Frontal cortex (tissue), 4 donors: ENCODE measurements around the gene UPF3B. TPM values are rescaled to one million over a fixed set of nuclear protein-coding genes. Genes with fewer than 3 reads are reported as not detected.
"Not testable (repeated sequence)": the region's sequence is repeated elsewhere in the genome, so short reads cannot be mapped to it uniquely, and the experiment has no call there.

Source experiments
- DNase-seq, 2 donors: peaks; one replicate each; pipeline ENCODE4 v3.0.0; 2012; ENCODE audit warnings: low spot score in 2 of 2
- FAIRE-seq: peaks from 2 replicates; lab custom pipeline; 2012; peaks lifted over from hg19 to GRCh38; lab: Jason Lieb, UNC
- total RNA-seq: library from RNA; depleted of rRNA; stranded (reverse); fragments of >200 nt; gene quantifications from one replicate; pipeline ENCODE4 v1.2.3, GENCODE V29; 2014
- donor health status: control.
- donor health status: control.
- donor health status: control.

Gene UPF3B, protein sequence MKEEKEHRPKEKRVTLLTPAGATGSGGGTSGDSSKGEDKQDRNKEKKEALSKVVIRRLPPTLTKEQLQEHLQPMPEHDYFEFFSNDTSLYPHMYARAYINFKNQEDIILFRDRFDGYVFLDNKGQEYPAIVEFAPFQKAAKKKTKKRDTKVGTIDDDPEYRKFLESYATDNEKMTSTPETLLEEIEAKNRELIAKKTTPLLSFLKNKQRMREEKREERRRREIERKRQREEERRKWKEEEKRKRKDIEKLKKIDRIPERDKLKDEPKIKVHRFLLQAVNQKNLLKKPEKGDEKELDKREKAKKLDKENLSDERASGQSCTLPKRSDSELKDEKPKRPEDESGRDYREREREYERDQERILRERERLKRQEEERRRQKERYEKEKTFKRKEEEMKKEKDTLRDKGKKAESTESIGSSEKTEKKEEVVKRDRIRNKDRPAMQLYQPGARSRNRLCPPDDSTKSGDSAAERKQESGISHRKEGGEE
- total RNA-seq: 3.7 TPM

DNA sequence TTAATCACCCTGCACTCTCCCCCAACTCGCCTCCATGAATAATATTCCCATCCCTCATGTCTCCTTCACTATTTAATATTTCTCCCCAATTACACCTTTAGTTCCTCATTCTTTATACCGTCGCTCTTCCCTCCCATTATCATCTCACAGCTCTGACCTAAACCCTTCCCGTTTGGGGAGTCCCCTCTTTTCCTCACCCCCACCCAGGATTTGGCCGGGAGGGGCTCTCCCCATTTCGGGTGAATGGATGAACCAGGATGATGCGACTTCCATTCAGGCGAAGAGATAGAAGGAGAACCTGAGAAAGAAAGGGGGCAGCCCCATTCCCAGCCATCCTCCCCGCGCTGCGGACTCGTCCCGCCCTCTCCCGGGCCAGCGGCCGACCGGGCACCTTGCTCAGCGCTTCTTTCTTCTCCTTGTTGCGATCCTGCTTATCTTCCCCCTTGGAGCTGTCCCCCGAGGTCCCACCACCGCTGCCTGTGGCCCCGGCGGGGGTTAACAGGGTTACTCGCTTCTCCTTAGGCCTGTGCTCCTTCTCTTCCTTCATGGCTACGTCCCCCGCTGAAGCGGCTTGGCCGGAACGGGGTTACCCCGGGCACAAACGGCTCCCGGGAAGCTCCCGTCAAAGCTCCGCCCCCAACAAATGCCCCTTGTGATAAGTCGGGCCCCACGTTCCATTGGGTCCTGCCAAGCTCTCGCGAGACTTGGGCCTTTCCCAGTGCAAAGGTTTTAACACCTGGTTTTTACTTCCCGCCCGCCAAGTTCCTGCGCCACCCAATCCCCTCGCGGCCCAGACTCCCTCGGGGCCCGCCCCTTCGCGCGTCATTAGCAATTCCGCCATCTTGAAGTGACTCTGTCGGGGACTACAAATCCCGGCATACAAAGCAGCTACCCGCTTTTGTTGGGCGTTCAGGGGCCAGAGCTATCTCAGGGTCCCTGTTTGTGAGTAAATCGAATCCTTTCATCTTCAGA lies at the start of gene UPF3B:
Gene UPF3B, minus strand, starts transcription at position 582 of the 972 bp plus-strand sequence. Its CDS starts 35 bp downstream, at position 547.
- DNase-seq: peak; percentile 77 to 89
- FAIRE-seq: peak; percentile 48

DNA sequence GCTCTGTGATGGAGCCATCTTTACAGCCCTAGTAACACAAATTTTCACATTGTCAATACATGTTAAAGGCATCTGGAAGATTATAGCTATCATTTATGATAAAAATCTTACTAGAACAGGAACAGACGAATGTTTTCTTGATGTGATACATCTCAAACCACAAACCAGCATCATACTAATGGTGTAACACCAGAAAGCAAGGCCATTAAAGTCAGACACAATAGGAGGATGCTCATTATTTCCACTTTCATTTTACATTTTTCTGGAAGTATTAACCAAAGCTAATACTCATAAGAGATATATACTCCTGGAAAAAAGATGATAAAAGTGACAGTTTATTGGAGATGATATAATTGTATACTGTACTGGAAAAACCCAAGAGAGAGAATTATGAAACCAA lies 48.2 kb upstream of the UPF3B start:
- DNase-seq (no peak), FAIRE-seq (no peak)

DNA sequence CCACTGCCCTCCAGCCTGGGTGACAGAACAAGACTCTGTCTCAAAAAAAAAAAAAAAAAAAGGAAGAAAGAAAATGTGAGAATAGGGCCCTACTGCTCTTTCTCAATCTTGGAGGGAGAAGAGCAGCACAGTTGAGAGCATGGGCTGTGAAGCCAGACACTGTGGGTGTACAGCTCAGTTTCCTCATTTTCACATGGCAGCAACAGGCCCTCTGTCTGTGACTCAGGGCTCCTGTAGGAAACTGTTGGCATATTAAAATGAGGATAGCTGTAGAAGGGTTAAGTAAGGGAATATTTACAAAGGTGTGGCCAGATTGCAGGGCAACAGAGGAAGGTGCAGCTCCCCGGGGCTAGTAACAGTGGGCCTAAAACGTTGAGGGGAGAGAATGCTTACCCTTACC lies 46.4 kb upstream of the UPF3B start:
- FAIRE-seq (no peak), DNase-seq (no peak)

DNA sequence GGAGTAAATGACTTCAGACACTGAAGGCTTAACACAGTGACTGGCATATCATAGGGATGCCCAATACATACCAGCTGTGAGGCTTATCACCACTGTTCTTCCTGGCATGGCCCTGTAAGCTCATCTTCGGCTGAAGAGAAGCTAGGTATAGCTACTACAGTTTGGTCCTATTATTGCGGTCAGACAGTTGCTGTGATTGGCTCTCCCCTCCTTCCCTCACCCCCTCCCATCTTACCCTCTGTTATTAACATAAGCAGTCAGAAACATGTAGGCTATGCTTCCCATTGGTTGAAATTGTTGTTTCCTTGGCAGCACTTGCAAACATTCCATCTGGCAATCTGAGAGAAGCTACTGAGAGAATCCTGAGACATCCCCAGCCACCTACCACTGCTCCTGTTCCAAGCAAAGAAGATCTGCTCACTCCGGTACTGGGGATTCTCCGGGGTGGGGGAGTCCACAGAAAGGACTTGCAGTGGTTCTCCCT lies 43.1 kb upstream of the UPF3B start, which contains the start of gene AKAP14:
Gene AKAP14, plus strand, starts transcription at position 51 of the 484 bp plus-strand sequence. CDS start 7,331 bp downstream, outside the sequence.
- DNase-seq (no peak), FAIRE-seq (no peak)

DNA sequence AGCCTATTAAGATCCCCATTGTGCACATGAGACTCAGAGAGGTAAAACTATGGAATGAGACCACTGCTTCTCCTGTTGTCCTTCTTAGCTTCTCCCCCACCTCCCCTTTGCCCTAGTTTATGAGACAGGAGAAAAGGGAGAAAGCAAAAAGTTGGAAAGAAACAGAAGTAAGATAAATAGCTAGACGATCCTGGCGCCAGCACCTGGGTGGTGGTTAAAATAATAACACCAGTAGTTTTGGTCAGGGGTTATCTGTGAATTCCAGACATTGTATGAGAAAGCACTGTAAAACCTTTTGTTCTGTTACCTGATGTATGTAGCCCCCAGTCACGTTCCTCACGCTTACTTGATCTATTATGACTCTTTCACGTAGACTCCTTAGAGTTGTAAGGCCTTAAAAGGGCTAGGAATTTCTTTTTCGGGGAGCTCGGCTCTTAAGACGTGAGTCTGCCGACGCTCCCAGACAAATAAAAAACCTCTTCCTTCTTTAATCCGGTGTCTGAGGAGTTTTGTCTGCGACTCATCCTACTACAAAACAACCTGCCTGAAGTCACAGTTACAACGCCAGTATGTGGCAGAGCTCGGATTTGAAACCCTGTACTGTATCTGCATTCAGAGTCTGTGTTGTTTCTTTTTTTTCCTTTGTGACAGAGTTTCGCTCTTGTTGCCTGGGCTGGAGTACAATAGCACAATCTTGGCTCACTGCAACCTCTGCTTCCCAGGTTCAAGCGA lies 39.4 kb upstream of the UPF3B start:
- DNase-seq, FAIRE-seq: not testable (repeated sequence)

DNA sequence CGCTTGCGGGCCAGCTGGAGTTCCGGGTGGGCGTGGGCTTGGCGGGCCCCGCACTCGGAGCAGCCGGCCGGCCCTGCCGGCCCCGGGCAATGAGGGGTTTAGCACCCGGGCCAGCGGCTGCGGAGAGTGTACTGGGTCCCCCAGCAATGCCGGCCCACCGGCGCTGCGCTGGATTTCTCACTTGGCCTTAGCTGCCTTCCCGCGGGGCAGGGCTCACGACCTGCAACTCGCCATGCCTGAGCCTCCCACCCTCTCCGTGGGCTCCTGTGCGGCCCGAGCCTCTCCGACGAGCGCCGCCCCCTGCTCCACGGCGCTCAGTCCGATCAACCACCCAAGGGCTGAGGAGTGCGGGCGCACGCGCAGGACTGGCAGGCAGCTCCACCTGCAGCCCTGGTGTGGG lies 37.9 kb upstream of the UPF3B start:
- not testable (repeated sequence) for FAIRE-seq, DNase-seq

DNA sequence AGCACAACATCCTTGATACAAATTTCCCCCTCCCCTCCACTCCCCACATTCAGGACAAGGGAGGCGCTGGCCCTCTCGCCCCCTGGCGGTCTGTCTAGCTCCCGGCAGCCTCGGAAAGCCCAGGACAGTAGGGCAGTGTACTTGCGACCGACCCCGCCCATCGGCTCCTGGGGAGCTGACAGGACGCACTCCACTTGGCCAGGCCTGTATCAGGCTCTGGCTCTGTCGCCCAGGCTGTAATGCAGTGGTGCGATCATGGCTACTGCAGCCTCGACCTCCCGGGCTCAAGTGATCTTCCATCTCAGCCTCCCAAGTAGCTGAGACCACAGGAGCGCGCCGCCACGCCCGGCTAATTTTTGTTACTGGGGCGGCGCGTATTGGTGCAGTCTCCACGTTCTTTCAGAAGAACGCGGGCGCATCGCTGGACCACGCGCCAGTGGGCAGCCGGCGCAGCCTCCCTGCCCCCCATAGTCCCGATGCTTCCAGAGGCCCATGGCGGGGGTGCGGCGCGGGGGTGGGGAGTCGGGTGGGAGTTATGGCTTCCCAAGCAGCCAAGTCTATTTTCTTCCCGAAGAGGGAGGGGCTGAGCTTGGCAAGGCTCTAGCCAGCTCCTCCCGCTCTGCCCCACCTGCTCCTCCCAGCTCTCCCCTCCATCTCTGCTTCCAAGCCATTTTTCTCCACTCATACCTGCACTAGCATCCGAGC lies 35.1 kb upstream of the UPF3B start:
- FAIRE-seq: no peak
- DNase-seq: peak in 1 of 2 donors; percentile 28

DNA sequence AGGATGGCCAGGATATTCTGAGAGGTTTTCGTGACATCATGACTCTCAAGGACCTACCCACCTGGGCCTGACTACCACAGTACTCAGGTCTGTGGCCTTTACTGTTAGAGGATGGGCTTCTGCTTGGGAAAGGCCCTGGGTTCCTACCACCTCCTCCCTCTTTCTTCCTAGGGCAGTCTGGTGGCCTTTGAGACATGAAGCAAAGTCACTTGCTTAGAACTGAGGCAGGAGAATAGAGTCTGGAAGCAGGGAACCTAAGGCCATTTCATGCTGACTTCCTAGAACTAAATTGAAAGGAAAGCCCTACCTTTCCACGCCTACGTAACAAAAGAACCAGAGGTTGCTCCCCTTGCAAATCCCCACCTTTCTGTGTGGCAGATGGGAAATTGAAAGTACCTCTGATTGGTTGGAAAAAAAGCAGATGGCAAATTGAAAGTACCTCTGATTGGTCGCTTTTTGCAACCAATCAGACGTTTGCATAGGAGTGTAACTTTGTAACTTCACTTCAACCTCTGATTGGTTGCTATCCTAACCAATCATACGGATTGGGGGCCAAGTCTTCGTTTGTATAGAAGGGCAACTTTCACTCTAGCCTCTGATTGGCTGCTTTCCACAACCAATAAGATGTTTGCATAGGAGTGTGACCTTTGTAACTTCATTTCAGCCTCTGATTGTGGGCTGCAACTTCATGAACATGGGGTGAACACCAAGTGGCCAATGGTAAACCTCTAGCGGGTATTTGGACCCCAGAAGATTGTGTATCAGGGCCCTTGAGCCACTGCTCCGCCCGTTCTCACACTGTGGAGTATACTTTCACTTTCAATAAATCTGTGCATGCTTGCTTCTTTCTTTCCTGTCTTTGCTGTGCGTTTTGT lies 33.0 kb upstream of the UPF3B start:
- no peak for FAIRE-seq
- no peak for DNase-seq

DNA sequence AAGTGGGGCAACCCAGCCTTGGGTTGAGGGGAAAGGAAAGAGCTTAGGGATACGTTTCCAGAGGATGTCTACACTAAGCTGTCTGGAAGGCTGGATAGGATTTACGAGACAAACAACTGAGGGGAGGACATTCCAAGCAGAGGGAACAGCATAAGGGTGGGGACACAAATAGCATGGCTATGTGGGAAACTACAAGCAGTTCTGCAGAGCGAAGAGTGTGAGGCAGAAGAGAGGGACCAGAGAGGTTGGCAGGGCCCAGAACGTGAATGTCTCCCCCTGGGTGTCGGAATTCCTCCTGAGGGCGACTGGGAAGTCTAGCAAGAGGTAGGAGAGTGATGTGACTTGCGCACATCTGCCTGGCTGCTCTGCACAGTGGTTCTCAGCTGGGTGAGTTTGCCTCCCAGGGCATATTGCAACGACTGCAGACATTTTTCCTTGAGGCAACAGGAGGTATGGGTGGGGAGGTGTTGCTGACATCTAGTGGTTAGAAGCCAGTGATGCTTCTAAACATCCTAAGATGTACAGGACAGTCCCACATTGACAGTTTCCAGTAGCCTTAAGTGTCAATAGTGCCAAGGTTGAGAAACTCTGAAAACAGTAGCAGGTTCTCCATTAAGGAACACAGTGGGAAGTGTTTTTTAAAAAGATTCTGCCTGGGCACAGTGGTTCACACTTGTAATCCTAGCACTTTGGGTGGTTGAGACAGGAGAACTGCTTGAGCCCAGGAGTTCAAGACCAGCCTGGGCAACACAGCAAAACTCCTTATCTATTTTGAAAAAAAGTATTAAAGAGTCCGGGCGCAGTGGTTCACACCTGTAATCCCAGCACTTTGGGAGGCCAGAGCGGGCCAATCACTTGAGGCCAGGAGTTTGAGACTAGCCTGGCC lies 28.0 kb upstream of the UPF3B start:
- DNase-seq (no peak), FAIRE-seq (no peak)

DNA sequence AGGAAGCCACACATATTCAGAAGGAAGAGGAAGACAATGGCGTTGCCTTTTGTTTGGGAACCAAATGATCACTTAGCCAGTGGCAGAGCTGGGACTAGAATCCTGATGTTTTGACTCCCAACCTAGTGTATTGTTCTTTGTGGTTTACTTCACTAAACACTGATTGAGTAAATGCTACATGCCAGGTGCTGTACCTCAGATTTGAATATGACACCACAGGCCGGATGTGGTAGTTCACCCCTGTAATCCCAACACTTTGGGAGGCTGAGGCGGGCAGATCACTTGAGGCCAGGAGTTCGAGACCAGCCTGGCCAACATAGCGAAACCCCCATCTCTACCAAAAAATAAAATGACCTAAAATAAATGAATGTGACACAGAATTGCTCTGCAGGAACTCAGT lies 27.3 kb upstream of the UPF3B start:
- FAIRE-seq (no peak), DNase-seq (no peak)

DNA sequence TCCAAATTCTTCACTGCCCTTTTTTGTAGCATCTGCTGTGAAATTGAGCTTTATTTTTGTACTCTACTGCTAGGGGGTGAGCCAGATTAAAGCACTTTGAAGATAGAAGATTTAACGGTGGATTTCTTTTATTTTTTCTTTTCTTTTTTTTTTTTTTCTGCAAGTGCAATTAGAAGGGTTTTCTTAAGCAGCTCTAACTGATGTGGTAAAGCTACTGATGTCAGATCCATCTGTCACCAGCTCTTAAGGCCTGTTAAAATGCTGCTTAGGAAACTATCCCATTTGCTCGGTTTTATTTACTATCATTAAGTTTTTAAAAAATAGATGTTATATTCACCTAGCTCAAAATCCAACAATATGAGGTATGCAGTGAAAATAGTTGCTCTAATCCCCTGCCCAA lies 26.0 kb upstream of the UPF3B start:
- DNase-seq: no peak
- FAIRE-seq: no peak

DNA sequence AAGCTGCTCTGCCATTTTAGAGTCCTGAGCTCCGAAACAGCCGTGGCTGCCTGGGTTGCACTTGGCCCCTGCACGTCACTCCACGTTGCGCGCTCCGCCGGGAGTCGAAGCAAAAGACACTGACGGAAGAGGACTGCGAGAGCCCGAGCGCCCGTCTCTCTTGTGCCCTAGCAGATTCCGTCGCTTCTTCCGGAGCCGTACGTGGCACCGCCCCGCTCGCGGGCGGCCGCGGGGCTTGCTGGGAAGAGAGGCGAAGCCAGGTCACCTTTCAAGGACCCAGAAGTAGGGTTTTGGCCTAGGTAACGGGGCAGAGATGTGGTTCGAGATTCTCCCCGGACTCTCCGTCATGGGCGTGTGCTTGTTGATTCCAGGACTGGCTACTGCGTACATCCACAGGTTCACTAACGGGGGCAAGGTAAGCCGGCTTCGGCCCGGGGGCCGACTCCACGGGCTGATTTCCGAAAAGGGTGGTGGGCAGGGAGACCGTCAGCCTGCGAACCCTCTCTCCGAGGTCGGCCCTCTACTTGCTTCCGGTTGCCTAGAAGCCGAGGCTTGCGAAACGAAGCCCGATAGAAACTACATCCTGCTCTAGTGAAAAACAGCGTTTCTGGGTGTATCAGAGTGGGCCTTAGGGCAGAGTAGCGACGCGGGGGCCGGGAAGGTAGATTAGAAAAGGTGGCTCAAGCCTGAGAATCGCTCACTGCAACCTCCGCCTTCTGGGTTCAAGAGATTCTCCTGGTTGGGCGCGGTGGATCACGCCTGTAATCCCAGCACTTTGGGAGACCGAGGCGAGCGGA lies 19.0 kb upstream of the UPF3B start, which contains the start of the genes NDUFA1 and RNF113A:
Gene NDUFA1, plus strand, starts transcription at position 234 of the 797 bp plus-strand sequence. Its CDS starts 80 bp downstream, at position 314.
Gene RNF113A, minus strand, starts transcription at position 135 of the 797 bp plus-strand sequence. Its CDS starts 120 bp downstream, at position 15.
- DNase-seq (peak; percentile 47 to 70), FAIRE-seq (no peak)

DNA sequence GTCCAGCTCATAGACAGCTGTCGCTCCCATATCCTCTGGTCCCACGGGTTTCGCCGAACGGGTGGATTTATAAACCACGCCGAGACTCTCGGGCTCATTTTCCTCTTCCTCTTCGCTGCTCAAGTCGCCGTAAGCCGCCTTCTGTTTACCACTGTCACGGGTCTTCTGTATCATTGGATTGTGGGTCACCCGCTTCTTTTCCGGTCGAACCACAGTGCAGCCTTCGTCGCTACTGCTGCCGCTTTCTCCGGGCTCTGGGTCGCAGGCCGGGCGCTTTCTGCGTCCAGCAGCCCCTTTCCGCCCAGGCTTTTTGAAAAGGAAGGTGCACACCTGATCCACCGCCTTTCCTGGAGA lies 18.5 kb upstream of the UPF3B start:
- FAIRE-seq (no peak), DNase-seq (no peak)

DNA sequence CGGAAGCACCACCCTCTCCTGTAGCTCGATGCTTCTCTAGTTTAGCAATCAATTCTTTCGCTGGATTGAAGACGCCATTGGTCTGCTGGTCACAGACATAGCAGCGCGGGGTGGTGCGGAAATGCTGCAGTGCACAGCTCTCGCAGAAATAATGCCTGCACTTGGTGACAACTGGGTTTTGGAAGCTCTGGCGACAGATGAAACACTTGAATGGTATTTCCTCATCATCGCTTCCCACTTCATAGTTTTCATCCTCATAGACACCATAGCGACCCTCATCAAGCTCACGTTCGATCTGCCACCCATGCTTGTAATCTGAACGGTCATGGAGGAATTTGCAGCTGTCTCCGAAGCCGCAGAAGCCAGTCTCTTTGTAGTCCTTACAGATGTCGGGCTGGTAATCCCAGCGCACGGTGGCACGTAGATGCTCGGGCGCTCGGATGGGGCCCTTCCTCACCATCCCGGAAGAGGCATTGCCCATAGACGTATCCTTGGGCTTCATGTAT lies 17.9 kb upstream of the UPF3B start:
- no peak for FAIRE-seq
- no peak for DNase-seq

DNA sequence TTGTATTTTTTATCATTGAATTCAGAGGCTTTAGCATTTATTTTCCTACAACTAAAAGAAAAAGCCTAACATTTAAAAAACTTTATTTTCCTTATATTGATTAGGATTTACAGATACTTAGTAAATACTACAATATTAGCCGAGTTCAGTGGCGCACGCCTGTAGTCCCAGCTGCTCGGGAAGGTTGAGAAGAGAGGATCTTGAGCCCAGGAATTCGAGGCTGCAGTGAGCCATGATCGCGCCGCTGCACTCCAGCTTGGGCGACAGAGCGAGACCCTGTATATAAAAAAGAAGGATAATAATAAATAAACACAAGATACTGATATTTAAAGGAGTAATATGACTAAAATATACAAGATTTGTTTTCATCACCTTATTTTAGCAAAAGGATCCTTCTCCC lies 681 bp upstream of the UPF3B start:
- DNase-seq (no peak), FAIRE-seq (no peak)

DNA sequence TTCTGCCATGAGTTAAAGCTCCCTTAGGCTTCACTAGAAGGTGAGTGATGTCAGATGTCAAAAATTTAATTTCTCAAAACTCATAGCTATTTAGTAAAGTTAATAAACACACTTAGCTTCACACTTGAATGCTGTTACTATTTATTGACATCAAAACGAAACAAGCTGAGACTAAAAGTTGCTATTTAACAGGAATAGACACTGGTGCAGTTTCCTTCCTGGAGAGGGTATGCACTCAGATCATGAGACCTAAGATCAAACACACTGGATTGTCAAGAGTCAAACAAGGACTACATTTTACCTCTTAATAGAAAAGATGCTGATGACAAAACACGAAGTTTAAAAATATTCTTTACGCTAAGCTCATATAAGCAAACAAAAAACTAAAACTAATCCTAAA lies 18.9 kb downstream of the UPF3B start:
- FAIRE-seq: no peak

More for the DNA sequence above, 18.9 kb downstream of the UPF3B start:
- DNase-seq: no peak
